HG02970 (cell line): ENCODE measurements around the gene ADORA2A.

Experiments used
- ATAC-seq: cut with Tn5 transposase; IDR thresholded peaks from one replicate; pipeline ENCODE4 v1.9.1; 2021; ENCODE audit warnings: mild to moderate bottlenecking, moderate library complexity, moderate number of reproducible peaks; ENCODE audit not compliant: unreplicated experiment, low FRiP score

Gene ADORA2A

DNA sequence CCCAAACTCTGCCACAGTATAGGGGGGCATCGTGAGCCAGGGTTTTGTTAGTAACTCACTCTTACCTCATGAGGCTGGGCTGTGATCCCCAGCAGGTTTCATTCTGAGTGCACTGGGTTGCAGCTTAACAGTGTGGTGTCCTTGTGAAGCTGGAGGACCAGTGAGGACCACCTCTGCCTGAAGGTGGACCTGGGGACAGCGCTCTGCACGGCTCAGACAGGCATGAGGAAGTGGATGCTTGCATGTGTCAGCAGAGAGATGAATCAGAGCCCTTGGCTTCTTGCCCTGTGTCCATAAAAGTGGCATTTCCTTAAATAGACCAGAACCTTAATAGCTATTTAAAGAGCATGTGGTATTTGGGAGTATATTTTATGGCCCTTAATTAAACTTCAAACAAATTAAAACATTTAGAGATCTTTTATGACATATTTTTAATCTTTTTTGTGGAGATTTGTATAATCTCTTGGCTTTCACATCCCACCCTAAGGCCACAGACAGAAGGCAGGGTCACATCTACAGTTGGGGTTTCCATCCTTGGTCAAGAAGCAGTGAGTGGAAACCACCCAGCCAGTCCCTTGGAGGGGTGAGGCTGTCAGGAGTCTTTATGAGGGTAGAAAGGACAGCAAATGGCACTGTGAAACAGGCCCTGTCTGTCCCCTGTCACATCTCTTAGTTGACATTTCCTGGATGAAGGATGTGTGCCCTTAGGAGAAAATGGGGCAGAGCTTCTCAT, 24.8 kb upstream of the ADORA2A start:
- ATAC-seq = no peak

DNA sequence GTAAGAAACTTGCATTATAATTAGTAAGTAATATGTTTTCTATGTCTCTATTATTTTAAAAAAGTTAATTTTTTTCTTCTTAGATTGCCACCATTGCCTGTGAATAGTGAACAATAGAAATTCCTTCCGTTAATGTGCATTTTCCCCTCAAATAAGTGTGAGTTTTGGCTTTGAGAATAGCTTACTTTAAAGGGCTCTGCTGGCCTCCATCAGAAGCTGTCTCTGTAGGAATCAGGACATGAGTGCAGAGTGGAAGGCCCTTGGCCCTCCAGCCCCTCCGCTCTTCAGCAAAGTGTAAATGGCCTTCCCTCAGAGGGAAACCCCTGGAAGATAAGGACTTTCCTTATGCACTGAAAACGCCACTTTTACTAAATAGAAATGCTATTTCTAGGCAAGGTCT, 24.1 kb upstream of the ADORA2A start:
- no peak for ATAC-seq

DNA sequence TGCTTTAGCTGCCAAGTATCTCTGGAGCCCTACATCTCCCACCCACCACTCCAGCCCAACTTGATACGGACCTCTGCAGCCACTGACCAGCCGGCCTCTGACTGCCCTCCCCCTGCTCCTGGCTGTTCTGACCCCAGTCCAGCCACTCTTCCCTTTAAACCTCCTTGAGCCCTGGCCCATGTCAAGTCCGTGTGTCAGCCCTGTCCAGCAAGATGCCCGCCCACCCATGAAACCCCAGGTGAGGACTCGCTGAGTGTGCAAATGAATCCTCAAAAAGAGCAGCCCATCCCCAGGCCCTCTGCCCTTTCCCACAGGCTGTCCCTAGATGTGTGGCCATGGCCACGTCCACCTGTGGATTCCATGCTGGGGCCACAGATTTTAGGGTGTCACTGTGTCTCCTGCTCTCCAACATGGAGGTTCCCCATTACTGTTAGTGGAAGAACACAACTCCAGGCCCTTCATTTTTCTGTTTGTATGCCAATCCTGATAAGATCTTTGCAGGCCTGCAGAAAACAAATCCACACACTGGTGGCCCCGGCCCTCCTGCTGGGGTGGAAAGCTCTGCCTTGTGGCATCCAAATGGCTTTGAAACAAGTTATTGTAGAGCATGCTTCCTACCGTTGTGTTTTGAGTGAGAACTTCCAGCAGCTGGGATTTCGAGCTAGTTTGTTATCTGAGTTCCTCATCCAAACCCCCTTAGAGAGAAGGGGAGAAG, 22.7 kb upstream of the ADORA2A start:
- no peak for ATAC-seq

DNA sequence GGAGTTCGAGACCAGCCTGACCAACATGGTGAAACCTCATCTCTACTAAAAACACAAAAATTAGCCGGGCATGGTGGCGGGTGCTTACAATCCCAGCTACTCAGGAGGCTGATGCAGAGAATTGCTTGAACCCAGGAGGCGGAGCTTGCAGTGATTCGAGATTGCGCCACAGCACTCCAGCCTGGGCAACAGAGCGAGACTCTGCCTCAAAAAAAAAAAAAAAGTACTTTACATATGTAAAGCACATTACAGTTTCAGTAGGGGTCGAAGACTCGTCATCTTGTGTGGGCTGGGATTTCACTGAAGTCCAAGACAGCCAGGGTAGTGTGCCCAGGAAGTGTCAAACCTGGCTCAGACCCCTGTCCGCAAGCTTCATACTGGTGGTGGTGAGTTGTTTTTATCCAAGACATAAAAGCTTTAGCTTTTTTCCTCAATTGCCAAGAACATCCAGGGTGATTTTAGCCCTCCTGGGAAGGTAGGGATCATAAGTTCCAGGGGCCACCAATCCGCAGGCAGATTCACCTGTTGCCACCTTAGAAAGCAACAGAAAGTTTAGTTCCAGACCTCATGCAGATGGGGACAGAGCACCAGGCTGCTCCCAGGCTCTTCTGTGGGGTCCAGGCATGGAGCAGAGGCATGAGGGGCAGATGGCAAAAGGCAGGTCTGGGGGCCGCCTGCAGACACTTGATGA, 21.6 kb upstream of the ADORA2A start:
- ATAC-seq = no peak

DNA sequence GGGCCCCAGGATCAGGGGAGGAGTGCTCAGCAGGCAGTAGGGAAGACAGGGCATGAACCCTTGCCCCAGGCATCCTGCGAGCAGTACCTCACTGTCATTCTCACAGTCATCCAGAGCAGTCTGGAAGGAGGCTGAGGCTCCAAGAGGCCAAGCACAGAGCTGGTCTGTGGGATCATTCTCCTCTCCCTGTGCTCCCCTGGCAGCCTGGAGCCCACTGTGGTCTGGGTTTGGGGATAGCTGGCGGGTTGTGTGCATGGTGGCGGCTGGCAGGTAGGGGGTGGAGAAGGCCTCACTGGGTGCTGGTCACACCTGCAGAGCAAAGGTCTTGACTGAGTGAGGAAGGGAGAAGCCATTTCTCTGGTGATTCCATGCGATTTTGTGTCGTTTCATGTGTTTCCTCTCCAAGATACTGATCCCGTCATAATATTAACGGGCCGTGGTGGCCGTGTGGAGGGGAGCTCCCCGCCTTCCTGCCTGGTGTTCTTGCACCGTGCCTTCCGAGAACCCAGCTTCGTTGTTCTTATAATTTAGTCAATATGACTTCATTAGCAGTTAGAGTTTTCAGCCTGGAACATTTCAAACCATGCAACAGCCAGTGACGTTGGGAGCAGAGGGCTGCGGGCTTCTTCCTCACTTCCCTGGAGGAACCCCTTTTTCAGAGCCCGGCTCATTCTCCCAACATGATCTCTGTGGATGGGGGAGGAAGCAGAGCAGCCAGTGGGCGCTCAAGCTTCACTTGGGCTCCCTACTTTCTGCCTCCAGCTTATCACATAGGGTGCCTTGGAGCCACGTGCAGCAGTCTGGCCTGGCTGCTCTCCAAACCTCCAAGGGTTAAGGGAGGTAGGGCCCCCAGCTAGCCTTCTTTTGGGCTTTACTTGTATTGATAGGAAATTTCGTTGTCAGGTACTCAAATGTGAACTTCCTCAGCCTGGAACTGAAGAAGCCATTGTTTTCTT, 20.8 kb upstream of the ADORA2A start:
- no peak for ATAC-seq

DNA sequence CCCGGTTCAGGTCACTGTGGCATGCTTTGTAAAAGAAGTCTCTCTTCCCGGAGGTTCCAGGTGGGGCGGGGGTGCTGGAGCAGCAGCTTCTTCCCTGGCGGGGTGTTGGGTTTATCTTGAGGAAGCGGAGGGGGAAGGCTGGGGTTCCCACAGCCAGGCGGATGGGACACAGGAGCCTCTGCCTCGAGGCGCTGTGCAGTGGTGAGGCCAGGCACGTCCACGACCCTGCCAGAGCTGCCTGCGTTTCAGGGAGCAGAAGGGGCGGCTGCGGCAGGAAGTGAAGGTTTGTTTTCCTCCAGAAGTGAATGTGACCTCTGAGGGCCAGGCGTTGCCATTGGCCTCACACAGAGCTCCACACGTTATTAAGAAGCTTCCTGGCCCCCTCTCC, 20.1 kb upstream of the ADORA2A start:
- ATAC-seq = no peak

DNA sequence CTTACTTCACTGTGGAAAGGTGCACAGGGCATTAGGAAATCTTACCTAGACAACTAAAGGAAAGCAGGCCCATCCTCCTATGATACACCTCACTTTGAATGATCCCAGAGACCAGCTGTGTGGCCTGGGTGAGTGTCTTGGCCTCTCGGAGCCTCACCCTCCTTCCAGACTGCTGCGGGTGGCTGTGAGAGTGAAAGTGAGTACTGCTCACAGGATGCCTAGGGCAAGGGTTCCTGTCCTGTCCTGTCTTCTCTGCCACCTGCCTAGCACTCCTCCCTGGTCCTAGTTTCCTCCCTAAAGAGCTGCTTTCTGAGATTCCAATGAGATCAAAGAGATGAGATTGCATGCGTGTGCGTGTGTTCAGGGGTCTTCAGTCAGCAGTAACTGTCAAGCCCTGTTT, 19.5 kb upstream of the ADORA2A start:
- ATAC-seq = no peak

DNA sequence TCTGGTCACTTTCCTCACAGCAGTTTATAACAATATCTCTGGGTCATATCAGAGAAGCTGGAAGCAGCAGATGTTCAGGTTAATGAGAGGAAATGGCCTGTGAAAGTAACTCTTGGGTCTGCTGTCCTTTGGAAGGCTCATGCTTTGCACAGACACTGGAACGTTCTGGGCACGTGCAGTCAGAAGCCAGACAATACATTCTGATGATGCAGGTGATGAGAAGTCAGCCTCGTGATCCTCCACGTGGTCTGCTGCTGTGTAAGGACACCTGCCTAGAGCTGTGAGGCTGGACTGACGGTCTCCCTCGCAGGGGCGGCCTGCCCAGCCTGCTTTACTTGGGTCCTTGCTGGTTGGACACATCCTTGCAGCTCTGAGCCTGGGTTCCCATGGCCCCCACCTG, 18.8 kb upstream of the ADORA2A start:
- no peak for ATAC-seq

DNA sequence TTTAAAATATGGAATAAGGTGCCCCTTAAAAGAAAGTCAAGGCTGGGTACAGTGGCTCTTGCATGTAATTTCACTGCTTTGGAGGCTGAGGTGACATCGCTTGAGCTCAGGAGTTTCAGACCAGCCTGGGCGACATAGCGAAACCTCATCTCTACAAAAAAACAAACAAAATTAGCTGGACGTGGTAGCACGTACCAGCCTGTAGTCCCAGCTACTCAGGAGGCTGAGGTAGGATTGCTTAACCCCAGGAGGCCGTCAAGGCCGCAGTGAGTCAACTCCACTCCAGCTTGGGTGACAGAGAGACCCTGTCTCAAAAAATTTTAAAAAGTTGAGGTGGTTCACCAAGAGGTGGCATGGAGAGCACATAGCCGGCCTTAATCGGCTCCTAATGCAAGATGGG, 17.7 kb upstream of the ADORA2A start:
- no peak for ATAC-seq

DNA sequence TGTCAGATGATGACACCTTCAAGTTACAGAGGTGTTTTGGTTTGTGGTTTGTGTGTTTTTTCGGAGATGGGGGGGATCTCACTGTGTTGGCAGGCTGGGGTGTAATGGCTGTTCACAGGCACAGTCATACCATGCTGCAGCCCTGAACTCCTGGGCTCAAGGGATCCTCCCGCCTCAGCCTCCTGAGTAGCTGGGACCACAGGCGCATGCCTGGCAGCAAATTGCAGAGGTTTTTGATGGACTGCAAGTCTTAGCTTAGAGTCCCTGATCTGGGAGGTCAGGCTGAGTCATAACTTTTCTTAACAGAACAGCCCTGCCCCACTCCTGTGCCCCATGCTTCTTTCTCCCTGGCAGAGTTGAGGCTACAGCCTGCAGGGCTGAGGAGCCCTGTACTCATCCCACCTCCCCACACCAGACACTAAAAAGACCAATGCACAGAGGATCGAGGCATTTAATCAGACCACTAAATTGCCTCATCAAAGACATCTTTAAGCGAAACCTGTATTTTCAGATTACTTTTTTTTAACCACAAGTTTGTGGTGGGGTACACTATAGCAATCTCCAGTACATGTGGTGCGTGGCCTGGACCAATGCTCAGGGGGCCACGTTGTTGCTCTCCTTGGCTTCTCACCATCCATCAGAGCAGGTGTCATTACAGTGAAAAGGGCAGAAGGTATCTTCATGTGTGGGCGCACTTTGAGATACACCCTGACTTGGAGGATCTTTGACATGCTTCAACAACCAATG, 17.1 kb upstream of the ADORA2A start:
- ATAC-seq = no peak

DNA sequence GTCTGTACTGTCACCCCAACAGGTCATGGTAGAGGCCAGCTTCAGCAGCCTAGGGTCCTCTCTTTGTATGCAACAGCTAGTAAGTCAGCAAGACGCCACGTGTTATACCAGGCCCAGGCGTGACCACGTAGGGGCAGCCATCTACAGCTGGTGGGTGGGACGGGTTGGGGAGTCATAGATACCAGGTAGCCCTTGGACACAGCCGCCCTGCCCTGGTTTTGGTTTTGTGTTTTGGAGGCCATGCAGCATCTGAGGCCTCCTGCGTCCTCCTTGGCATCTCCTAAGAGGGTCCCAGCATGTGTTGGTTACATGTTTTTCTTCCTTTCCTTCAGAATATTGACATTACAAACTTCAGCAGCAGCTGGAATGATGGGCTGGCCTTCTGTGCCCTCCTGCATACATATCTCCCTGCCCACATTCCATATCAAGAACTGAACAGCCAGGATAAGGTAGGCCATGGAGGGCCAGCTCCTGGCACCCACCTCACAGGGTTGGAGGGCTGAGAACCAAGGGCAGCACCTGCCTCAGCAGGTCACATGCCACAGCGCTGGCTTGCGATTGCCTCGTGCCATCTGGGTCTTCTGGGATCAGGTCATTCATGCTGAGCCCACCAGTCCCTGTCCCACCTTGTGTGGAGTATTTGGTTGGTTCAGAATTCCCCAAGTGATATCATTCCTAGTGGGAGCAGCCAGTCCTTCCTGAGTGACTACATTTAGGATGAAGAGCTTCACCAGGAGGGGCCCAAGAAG, 16.0 kb upstream of the ADORA2A start:
- ATAC-seq = no peak

DNA sequence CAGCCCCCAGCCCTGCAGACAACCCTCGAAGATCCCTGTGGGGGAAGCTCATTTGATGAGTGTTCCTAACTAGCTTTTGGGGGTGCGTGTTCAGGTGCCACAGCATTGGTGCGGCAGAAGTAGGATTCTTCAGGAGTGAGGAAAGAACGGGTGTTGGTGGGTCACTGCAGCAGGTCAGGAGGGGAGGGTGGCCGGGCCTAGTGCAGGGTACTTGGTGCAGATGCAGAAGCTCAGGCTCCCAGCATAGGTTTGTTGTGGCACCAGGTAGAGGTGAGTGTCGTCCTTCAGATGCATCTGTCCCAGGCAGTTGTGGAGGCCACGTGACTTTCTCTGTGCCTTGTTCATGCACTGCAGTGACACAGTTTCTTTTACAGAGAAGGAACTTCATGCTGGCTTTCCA, 15.1 kb upstream of the ADORA2A start:
- ATAC-seq = no peak

DNA sequence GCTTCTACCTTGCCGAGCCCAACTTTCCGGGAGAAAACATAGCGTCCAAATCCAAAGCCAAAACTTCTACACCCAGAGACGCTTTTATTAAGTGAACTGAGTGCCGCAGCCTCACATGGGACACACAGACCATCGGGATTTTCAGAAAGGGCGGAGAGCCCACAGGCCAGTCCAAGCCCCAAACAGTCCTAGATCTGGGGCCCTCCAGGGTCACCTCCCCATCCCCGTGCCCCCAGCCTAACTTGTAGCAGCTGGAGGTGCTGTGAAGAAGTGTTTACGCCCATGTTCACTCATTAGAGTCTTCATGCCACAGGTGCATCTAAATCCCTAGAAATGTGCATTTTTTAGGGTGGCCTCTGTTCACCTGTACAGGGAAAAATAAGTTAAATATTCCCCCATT, 14.1 kb upstream of the ADORA2A start:
- no peak for ATAC-seq

DNA sequence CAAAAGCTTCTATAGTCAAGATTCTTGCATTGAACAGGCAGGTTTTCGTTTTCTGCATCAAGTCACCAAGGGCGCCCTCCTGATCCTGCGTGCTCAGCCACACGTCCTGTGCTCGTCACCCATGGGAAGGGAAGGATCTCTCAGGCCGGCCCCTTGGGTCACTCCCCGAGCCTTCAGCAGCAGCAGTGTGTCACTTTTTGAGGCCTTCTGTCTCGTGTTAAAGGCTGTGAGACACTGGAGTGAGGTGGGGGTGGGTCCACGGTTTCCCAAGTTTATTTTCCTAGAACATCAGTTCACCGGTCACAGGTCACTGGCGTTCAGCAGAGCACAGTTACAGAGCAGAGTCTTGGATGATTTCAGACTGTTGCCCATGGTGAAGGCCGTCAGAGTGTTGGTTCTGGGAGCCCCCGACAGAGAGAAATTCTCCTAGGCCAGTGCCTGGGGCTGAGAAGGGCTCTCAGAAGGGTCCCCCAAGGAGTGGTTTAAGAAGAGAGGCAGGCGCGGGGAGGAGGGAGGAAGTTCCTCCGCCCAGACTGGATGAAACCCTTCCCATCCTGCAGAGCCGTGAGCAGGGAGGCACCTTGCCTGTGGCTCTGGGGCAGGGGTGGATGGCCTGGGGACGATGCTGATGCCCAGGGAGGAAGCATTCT, 13.5 kb upstream of the ADORA2A start:
- ATAC-seq = no peak

DNA sequence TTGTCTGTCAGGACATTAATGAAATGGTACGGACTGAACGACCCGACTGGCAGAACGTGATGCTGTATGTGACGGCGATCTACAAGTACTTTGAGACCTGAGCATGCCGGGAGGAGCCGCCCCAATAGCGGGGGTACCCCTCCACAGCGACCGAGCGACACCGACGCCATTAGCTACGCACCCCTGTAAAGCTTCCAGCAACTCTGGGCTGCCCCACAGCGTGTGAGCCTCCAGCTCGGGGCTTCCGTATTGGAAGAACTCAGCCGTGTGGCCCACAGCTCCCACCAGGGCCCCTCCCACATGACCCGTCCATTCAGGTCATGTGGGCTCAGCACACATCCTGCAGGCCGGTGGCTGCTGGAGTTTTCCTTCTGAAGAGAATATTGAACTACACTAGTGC, 12.9 kb upstream of the ADORA2A start:
- ATAC-seq = no peak

DNA sequence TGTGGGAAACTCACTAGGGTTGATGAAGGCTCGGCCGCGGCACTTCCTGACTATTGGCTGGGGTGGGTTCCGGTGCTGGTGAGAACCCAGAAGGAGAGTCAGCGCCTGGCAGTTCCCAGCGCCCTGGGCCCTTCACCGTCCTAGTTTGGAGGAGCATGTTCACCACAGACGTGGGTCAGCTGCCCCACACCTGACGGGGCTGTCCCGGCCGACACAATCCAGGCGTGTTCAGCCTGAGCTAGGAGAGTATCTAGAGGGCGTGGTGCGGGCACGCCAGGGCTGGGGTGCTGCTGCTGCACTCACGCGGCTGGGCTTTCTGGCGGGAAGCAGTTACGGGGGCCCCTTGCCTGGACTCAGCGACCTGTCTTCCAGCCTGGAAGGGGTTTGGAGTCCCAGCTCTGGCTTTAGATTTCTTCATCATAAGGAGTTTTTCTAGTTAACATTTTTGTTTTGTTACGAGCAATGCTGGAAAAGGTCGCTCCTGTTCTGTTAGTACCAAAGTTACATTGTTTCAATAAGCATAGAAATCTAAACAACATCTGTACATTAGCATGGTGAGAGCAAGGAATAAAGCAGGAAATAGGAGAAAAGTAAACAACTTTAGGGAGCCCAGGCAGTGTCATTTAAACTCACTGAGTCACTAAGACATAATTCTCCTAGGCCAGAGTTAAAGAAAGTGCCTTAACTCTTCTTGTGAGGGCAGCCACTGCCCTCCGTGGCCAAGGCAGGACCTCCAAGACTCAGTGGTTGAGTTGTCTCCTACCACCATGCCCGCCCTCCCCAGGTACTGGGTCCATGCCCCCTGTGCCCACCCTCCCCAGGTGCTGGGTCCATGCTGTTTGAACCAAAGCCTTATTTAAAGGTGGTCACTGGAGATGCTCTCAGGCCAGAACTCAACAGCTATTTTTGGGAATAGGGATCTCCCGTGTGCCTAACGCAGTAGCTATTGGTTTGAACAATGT, 12.1 kb upstream of the ADORA2A start:
- no peak for ATAC-seq

DNA sequence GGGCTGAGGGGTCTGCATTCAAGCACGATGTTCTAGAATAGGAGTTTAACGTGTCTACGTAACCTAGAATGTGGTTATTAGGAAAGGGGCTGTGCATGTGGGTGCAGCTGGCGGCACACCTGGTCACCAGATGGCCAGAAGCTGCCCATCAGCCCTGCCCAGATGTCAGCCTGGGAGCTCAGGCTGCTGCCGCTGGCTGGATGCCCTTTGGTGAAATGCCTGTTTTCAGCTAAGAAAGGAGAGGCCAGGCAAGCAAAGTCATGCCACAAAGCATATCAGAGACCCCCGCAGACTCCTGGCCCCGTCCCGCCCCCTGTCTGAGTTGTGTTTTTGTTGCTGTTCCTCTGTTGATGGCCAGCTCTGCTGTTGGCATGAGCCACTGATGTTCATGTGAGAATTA, 11.3 kb upstream of the ADORA2A start:
- no peak for ATAC-seq

DNA sequence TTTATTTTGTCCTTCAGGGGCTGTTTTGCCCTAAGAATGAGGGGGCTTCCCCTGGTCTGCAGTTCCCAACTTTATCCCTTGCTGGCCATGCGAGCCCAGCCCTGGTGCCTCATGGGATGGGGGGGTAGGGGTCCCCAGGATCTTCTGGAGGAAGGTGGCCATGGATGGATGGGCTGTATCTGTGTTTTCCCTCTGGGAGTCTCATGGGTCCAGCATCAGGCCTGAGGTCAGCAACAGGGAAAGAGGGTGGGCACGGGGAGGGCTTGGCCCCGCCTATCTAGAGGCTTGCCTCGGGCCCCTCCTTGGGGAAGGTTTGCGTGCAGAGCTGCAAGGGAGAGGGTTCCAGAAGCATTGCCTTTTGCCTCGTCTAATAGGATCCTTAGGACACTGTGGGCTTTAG, 10.8 kb upstream of the ADORA2A start:
- no peak for ATAC-seq
